Activated T-helper 9 cell treated with anti-CD3 and anti-CD28 coated beads, Interleukin-2, amount 50 U/mL, for 16 hours (primary cell): ENCODE measurements around the gene TLR4.

Experiments used
- DNase-seq: peaks from one replicate; pipeline ENCODE4 v3.0.0-alpha.2; 2020; ENCODE audit warnings: low read depth

Gene TLR4

GRCh38 chr9:117745598-117745997 is 41.4 kb downstream of the TLR4 start:
- DNase-seq, result no peak

- DNase-seq, result no peak
Measured at GRCh38 chr9:117746263-117746662, 42.1 kb downstream of the TLR4 start.

GRCh38 chr9:117747386-117747970 is 43.3 kb downstream of the TLR4 start:
- DNase-seq, result no peak

- DNase-seq, result no peak
Measured at GRCh38 chr9:117750401-117750800, 46.2 kb downstream of the TLR4 start.

DNA sequence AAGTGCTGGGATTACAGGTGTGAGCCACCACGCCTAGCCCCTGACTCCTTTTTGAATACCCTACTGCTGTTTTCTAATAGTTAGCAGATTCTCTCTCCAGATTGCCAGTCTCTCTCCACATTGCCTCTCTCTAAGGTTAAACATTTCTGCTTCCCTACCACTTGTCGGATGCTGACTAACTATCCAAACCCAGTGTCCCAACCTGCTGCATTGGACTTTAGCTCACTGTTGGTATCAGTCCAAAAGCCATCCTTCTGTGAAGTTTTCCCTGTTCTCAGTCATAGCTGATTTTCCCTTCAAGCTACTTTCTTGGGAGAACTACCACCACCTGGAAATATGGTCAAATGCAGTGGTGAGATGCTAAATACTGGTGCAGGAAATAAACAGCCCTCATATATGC is 48.7 kb downstream of the TLR4 start:
- DNase-seq, result no peak

DNA sequence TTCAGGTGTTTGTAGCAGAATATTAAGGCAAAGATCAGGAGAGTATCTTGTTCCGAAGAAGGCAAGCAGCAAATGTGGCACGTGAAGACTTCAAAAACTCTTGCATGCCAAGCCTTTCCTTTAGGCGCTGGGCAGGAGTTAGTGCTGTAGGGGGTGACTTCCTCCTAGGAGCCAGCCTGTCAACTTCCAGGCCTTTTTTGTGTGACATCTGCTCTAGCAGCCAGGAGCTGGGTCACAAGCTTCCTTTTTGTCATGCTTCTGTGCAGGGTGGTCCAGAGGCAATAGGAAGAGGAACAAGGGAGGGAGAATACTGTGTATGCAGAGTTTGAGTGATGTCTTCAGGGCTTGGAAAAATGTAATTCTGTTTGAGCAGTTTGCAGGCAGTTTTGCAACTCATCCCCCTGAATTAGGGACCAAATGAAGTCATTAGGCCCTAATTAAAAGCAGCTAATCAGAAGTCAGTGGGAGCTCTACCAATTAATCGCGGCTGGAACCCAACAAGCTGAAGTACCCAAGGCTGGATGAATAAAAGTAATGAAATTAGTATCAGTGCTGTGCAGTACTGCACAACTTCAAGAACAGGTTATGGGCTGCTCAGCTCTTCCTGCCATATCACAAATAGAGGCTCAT is 53.5 kb downstream of the TLR4 start:
- no peak for DNase-seq

- DNase-seq, result no peak
Measured at GRCh38 chr9:117763314-117763713, 59.1 kb downstream of the TLR4 start.

DNA sequence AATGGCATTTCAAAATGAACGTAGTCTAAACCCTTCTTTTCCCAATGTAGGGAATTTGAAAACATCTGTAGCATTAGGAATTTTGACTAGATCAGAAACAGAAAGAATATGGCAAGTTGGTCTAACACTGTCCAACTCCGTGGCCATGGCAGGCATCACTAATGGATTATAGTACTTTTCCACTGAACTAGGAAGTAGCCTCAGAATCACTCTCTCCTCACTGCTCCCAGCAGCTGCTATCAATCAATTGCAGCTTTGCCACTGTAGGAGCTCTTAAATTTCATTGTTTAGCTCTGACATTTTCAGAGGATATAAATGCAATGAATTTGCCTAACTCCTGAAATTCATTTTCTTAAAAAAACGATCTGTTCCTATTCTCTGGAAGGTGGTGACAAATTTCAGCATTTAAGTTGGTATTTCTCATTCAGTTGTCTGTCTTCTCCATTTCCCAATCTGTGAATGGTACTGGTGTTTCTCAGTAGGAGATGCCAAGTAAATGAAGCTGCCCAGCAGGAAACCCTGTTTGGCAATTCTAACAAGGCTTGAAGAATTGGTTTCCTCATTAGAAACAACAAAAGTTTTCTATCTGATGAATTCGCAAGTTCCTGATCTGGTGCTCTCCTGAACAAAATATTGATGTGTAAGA is 64.7 kb downstream of the TLR4 start:
- DNase-seq, result no peak

DNA sequence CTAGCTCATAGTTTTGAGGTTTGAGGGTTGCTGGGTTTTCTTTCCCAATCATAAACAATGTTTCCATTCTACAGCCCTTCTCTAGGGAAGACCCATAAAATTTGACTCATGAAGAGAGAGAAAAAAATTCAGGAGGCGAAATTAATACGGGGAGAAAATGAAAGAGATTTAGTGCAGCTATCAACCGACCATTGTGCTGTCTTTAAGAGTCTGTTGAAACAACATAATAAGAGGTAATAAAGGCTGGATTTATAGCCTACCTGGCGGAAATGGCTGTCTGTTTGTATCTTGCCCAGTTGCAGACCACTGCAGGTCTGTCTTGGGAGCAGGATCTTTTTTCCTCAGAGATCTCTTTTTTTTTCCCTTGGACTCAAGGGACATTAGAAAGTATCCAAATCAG is 66.9 kb downstream of the TLR4 start:
- no peak for DNase-seq

DNA sequence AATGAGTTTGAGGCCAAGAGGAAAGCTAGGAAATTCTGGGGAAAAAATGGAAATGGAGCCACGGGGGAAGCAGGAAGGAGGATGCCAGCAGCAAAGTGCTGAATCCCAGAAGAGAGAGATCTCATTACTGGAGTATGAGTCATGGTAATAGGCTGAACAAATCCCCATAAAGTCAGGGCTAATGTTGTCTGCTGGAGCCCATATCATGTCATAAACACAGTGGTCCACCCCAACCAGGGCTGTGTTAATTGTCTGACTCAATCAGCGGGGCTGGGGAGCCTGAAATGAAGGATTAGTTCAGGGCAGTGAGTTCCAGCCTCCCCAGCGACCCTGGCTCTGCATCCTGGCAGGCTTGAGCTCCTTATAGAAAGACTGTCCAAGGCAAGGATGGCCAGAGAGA is 68.8 kb downstream of the TLR4 start:
- DNase-seq, result no peak
